Astrocyte (in vitro differentiated cells and primary cell): ENCODE results near the gene INPP5K. TPM values are rescaled to one million over a fixed set of nuclear protein-coding genes. Genes with fewer than 3 reads are reported as not detected.
A peak's percentile ranks its signal among the peaks of the same experiment; 100 is the strongest.

Experiments
- DNase-seq: peaks from one replicate; pipeline ENCODE4 v3.0.0-alpha.2; 2010; ENCODE audit warnings: low read depth
- FAIRE-seq: peaks from 2 replicates; lab custom pipeline; 2011; peaks lifted over from hg19 to GRCh38; lab: Jason Lieb, UNC
- H2AFZ ChIP-seq: 2 replicates; pipeline ENCODE4 v1.6.0; 2012; ENCODE audit warnings: low read depth, low read length, inconsistent platforms
- H3K27ac ChIP-seq: 2 replicates; pipeline ENCODE4 v1.5.1; 2011; ENCODE audit warnings: low read depth, low read length, inconsistent platforms
- H3K27me3 ChIP-seq: 2 replicates; pipeline ENCODE4 v1.6.0; 2011; ENCODE audit warnings: low read length, inconsistent platforms; ENCODE audit not compliant: insufficient read depth
- H3K36me3 ChIP-seq: 2 replicates; pipeline ENCODE4 v1.5.1; 2011; ENCODE audit warnings: low read length, inconsistent platforms; ENCODE audit not compliant: insufficient read depth
- H3K4me1 ChIP-seq: 2 replicates; pipeline ENCODE4 v1.5.1; 2011; ENCODE audit warnings: low read length, inconsistent platforms; ENCODE audit not compliant: insufficient read depth
- H3K4me2 ChIP-seq: 2 replicates; pipeline ENCODE4 v1.6.0; 2012; ENCODE audit warnings: low read length, inconsistent platforms
- H3K4me3 ChIP-seq: 2 replicates; pipeline ENCODE4 v1.5.1; 2011; ENCODE audit warnings: low read depth, mild to moderate bottlenecking, low read length, inconsistent platforms; ENCODE audit not compliant: insufficient read depth
- H3K79me2 ChIP-seq: 2 replicates; pipeline ENCODE4 v1.6.0; 2012; ENCODE audit warnings: mild to moderate bottlenecking, low read length, inconsistent platforms; ENCODE audit not compliant: insufficient read depth
- H3K9ac ChIP-seq: 2 replicates; pipeline ENCODE4 v1.6.0; 2012; ENCODE audit warnings: mild to moderate bottlenecking, low read length, inconsistent platforms
- H3K9me3 ChIP-seq: 2 replicates; pipeline ENCODE4 v1.5.1; 2012; ENCODE audit warnings: low read depth, mild to moderate bottlenecking, low read length, inconsistent platforms; ENCODE audit not compliant: insufficient read depth
- H4K20me1 ChIP-seq: 2 replicates; pipeline ENCODE4 v1.6.0; 2012; ENCODE audit warnings: low read length, inconsistent platforms; ENCODE audit not compliant: insufficient read depth
- H3K27ac Mint-ChIP-seq: one replicate; pipeline ENCODE4 v1.8.0; 2021; ENCODE audit warnings: mild to moderate bottlenecking, mixed read lengths; ENCODE audit not compliant: unreplicated experiment
- H3K27me3 Mint-ChIP-seq: one replicate; pipeline ENCODE4 v1.8.0; 2021; ENCODE audit warnings: low read depth, mixed read lengths; ENCODE audit not compliant: unreplicated experiment
- H3K36me3 Mint-ChIP-seq: one replicate; pipeline ENCODE4 v1.8.0; 2021; ENCODE audit warnings: low read depth, mixed read lengths; ENCODE audit not compliant: unreplicated experiment
- H3K4me1 Mint-ChIP-seq: one replicate; pipeline ENCODE4 v1.8.0; 2021; ENCODE audit warnings: low read depth, mixed read lengths; ENCODE audit not compliant: unreplicated experiment
- H3K4me3 Mint-ChIP-seq: one replicate; pipeline ENCODE4 v1.8.0; 2021; ENCODE audit warnings: mild to moderate bottlenecking, moderate library complexity, mixed read lengths; ENCODE audit not compliant: unreplicated experiment
- H3K9me3 Mint-ChIP-seq: one replicate; pipeline ENCODE4 v1.8.0; 2021; ENCODE audit warnings: mild to moderate bottlenecking, mixed read lengths; ENCODE audit not compliant: unreplicated experiment
- CTCF ChIP-seq: IDR thresholded peaks from 2 replicates; pipeline ENCODE4 v1.5.1; 2011; ENCODE audit warnings: low read depth, mild to moderate bottlenecking, inconsistent platforms, low read length, moderate library complexity; ENCODE audit not compliant: insufficient read depth
- EZH2 ChIP-seq: IDR thresholded peaks from 2 replicates; pipeline ENCODE4 v1.6.1; 2012; ENCODE audit warnings: mild to moderate bottlenecking, low read length, inconsistent platforms; ENCODE audit not compliant: insufficient read depth
- total RNA-seq: library from RNA; stranded (reverse); gene quantifications from 2 replicates; pipeline ENCODE4 v1.2.1, GENCODE V29; 2021

INPP5K gene
- total RNA-seq, 1 donor from 2014 or later: 26.7 TPM

DNA sequence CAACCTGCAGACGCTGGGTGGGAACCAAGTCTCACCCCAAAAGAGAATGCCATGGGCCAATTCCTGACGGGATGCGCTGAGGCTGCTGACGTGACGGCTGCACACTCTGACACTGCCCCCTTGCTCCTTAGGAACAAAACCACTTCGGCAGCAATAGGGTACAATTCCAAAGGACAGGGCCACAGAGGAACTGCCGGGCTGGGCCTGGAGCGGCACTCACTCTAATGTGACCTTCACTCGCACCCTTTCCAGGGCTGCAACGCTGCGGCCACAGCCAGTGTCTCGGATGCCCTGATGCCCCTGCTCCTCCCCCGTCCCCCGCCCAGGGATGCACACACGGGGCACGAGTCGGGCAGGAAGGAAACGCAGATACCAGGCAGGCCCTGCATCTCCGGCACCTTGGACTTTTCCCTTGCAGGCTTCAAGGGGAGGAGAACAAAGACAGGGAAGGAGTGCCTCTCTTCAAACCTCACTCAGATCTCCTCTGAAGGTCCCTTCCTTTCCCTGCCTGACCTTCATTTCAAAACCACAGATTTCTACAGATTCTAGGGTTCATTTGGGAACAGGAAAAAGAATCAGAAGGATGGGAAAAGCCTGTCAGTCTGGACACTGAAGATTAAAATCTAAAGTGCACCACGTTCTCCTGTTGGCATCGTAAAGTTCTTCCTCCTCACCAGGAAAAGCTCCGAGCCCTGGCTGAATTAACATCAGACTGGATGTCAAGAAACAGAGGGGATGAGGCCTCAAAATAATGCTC, 43.9 kb upstream of the INPP5K start:
- FAIRE-seq (no peak), DNase-seq (no peak)
- peak overlapping the region; percentile 99 for H3K4me2 ChIP-seq
- H3K36me3 ChIP-seq: peaks cover 12% of the 10 kb centered on the region
- H3K9me3 ChIP-seq: no peaks in the 10 kb centered on the region
- no peak overlapping the region for H3K27ac ChIP-seq
- H3K79me2 ChIP-seq: peaks cover 69% of the 10 kb centered on the region
- Mint-ChIP-seq H3K27me3 (no peaks in the 10 kb centered on the region), H3K9me3 (no peaks in the 10 kb centered on the region), H3K4me1 (peaks cover 27% of the 10 kb centered on the region), H3K36me3 (peaks cover 20% of the 10 kb centered on the region), H3K27ac (no peak overlapping the region), H3K4me3 (peak overlapping the region; percentile 95)
- H3K9ac ChIP-seq: peak overlapping the region; percentile 86
- peaks cover 21% of the 10 kb centered on the region for H3K4me1 ChIP-seq
- H3K27me3 ChIP-seq: no peaks in the 10 kb centered on the region
- H4K20me1 ChIP-seq: peaks cover 63% of the 10 kb centered on the region
- H2AFZ ChIP-seq: no peak overlapping the region
- no peak overlapping the region for H3K4me3 ChIP-seq
- TF ChIP-seq CTCF: no peak
- TF ChIP-seq EZH2: no peak

DNA sequence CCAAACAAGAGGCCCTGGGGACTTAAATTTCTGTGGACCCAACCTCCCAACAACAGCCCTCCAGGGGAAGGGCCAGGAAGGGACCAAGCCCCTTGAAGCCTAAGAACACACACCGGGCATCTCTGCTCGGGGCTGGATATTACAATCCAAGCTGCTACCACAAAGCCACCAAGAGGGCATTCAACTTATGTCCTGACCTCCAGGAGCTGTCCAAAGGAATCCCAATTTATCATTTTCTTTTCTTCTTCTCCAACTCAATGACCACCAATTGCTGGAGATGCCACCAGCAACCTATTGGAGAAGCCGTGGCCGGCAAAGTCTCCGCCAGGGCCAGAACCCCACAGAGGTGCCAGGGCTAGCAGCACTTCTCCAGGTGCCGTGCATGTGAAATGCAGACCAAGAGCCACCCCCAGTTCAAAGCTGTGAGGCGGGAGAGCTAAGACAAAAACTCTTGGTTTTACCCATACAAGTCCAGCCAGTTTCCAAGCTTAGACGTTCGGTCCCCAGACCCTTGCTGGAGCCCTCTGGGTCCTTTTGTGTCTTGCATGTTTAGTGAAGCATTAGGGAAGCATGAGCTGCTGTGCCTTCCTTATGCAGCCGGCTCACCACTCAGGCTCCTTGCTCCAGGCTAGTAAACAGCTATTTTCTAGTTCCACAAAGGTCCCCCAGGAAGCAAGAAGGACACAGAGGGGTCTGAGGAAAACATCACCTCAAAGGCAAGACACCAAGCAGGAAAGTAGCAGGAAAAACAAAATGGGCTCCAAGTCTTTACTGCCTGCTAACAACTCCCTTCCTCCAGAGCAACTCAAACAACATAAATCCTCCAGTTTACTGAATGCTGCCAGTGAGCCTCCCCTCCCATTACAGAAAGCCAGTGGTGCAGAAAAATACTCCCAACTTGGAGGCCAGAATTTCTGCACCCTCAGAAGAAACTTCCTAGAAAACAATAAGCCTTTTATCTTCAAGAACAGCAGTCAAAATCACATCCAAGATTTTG, 42.9 kb upstream of the INPP5K start:
- TF ChIP-seq EZH2 (no peak), CTCF (no peak)
- Histone ChIP-seq H3K9ac (no peak overlapping the region), H3K79me2 (peaks cover 77% of the 10 kb centered on the region), H3K4me3 (no peak overlapping the region), H3K27ac (no peak overlapping the region), H3K4me1 (peaks cover 21% of the 10 kb centered on the region), H3K4me2 (peak overlapping the region; percentile 42), H3K36me3 (peaks cover 12% of the 10 kb centered on the region), H2AFZ (no peak overlapping the region), H3K27me3 (no peaks in the 10 kb centered on the region), H4K20me1 (peaks cover 73% of the 10 kb centered on the region), H3K9me3 (no peaks in the 10 kb centered on the region)
- no peak for FAIRE-seq
- peaks cover 23% of the 10 kb centered on the region for H3K36me3 Mint-ChIP-seq
- peaks cover 27% of the 10 kb centered on the region for H3K4me1 Mint-ChIP-seq
- no peaks in the 10 kb centered on the region for H3K27me3 Mint-ChIP-seq
- peak overlapping the region; percentile 45 for H3K4me3 Mint-ChIP-seq
- H3K9me3 Mint-ChIP-seq: no peaks in the 10 kb centered on the region
- no peak overlapping the region for H3K27ac Mint-ChIP-seq
- no peak for DNase-seq
